Gastrocnemius medialis (tissue), 4 donors: ENCODE data around the gene SLC9A1.

Experiments used
- CTCF ChIP-seq, 5 experiments: fragments of 450-650 bp in 3 of 5; fragments of 200-600 bp in 2 of 5; sonication (generic) in 2 of 5; IDR thresholded peaks in 4 of 5; conservative IDR thresholded peaks in 1 of 5; 1 replicate in 4 of 5; 2 replicates in 1 of 5; pipeline ENCODE4 v1.5.1; 2016 to 2019; ENCODE audit warnings: antibody characterized with exemption in 5 of 5, mild to moderate bottlenecking in 3 of 5, moderate library complexity in 3 of 5
- POLR2A ChIP-seq, 2 donors: fragments of 450-650 bp; IDR thresholded peaks; one replicate each; pipeline ENCODE4 v1.6.1; 2017; ENCODE audit warnings: antibody characterized with exemption in 2 of 2, mild to moderate bottlenecking in 2 of 2, moderate library complexity in 2 of 2

- TF ChIP-seq CTCF (IDR thresholded peaks at IDR 0.05 in 4 of 5, conservative IDR thresholded peaks at IDR 0.05 in 1 of 5) (no peak), POLR2A (IDR thresholded peaks at IDR 0.05) (no peak)
Measured at GRCh38 chr1:27070390-27071048, 84.4 kb downstream of the SLC9A1 start.
